Loucy (cell line): Measurements from ENCODE around the gene GPN1.

Source experiments
- H2AFZ ChIP-seq: fragments of 200-600 bp; sonication (generic); 2 replicates; pipeline ENCODE4 v1.6.0; 2016; ENCODE audit warnings: antibody characterized with exemption, mild to moderate bottlenecking, low read length, moderate library complexity
- H3F3A ChIP-seq: fragments of 200-600 bp; 2 replicates; pipeline ENCODE4 v1.6.0; 2016; ENCODE audit warnings: antibody characterized with exemption, low read depth, mild to moderate bottlenecking
- H3K27me3 ChIP-seq: fragments of 200-600 bp; sonication (generic); 2 replicates; pipeline ENCODE4 v1.6.1; 2014; ENCODE audit warnings: low read length, mild to moderate bottlenecking; ENCODE audit not compliant: insufficient read depth, poor library complexity, severe bottlenecking
- H3K36me3 ChIP-seq: fragments of 200-600 bp; sonication (generic); 2 replicates; pipeline ENCODE4 v1.6.1; 2016; ENCODE audit warnings: low read length; ENCODE audit not compliant: insufficient read depth
- H3K4me1 ChIP-seq: fragments of 200-600 bp; sonication (generic); 2 replicates; pipeline ENCODE4 v1.5.1; 2014; ENCODE audit warnings: low read length, mild to moderate bottlenecking; ENCODE audit not compliant: insufficient read depth, poor library complexity, severe bottlenecking
- H3K4me2 ChIP-seq: fragments of 200-600 bp; sonication (generic); 2 replicates; pipeline ENCODE4 v1.6.0; 2014; ENCODE audit warnings: antibody characterized with exemption, low read length, low read depth, mild to moderate bottlenecking; ENCODE audit not compliant: poor library complexity, severe bottlenecking
- H3K4me3 ChIP-seq: fragments of 200-600 bp; sonication (generic); 2 replicates; pipeline ENCODE4 v1.5.1; 2014; ENCODE audit warnings: low read length, mild to moderate bottlenecking, mixed read lengths; ENCODE audit not compliant: poor library complexity, severe bottlenecking
- H3K79me2 ChIP-seq: fragments of 200-600 bp; sonication (generic); 2 replicates; pipeline ENCODE4 v1.6.1; 2014; ENCODE audit warnings: low read length; ENCODE audit not compliant: insufficient read depth
- H3K9ac ChIP-seq: fragments of 200-600 bp; sonication (generic); 2 replicates; pipeline ENCODE4 v1.6.0; 2014; ENCODE audit warnings: mild to moderate bottlenecking, low read depth, low read length, moderate library complexity; ENCODE audit not compliant: poor library complexity, severe bottlenecking
- H3K9me2 ChIP-seq: fragments of 200-600 bp; sonication (generic); replicated peaks from 2 replicates; pipeline ENCODE4 v1.6.1; 2016; ENCODE audit warnings: low read depth, low read length, mixed read lengths
- H3K9me3 ChIP-seq: fragments of 200-600 bp; sonication (generic); 2 replicates; pipeline ENCODE4 v1.6.1; 2014; ENCODE audit warnings: mild to moderate bottlenecking, antibody characterized with exemption, low read length, low read depth; ENCODE audit not compliant: insufficient read depth
- H4K20me1 ChIP-seq: fragments of 200-600 bp; sonication (generic); 2 replicates; pipeline ENCODE4 v1.6.0; 2014; ENCODE audit warnings: antibody characterized with exemption, low read length, mild to moderate bottlenecking; ENCODE audit not compliant: insufficient read depth, poor library complexity, severe bottlenecking
- CTCF ChIP-seq: fragments of 200-600 bp; sonication (generic); conservative IDR thresholded peaks from 2 replicates; pipeline ENCODE4 v1.5.1; 2014; ENCODE audit warnings: mild to moderate bottlenecking, antibody characterized with exemption, low read length
- EZH2phosphoT487 ChIP-seq: fragments of 200-600 bp; IDR thresholded peaks from 2 replicates; pipeline ENCODE4 v1.6.1; 2018; ENCODE audit warnings: antibody characterized with exemption, mild to moderate bottlenecking, moderate library complexity, borderline replicate concordance

GPN1 gene

GRCh38 chr2:27667446-27667845 lies 38.6 kb downstream of the GPN1 start:
- Histone ChIP-seq H3K27me3 (no peaks in the 10 kb centered on the region), H2AFZ (no peak overlapping the region), H3K36me3 (peaks cover 14% of the 10 kb centered on the region; the same call in 1 of the 2 replicates), H4K20me1 (no peaks in the 10 kb centered on the region), H3K79me2 (peaks cover 30% of the 10 kb centered on the region), H3K4me1 (peaks cover 12% of the 10 kb centered on the region), H3F3A (no peaks in the 10 kb centered on the region), H3K4me3 (no peak overlapping the region), H3K9me2 (no peaks in the 10 kb centered on the region), H3K9ac (no peak overlapping the region), H3K9me3 (no peaks in the 10 kb centered on the region), H3K4me2 (peak overlapping the region; percentile 28)
- TF ChIP-seq CTCF, result no peak
- TF ChIP-seq EZH2phosphoT487, result no peak

- Histone ChIP-seq H2AFZ (no peak overlapping the region), H3K9me3 (no peaks in the 10 kb centered on the region), H3K36me3 (peaks cover 26% of the 10 kb centered on the region), H3K9me2 (no peaks in the 10 kb centered on the region), H3F3A (no peaks in the 10 kb centered on the region), H3K4me3 (no peak overlapping the region), H3K9ac (no peak overlapping the region), H3K4me2 (no peak overlapping the region), H3K27me3 (no peaks in the 10 kb centered on the region), H4K20me1 (no peaks in the 10 kb centered on the region), H3K4me1 (no peaks in the 10 kb centered on the region), H3K79me2 (no peaks in the 10 kb centered on the region)
- TF ChIP-seq CTCF (no peak), EZH2phosphoT487 (no peak)
These were observed 42.4 kb downstream of the GPN1 start for GRCh38 chr2:27671235-27671634.

- no peaks in the 10 kb centered on the region for H3K9me2 ChIP-seq
- no peaks in the 10 kb centered on the region for H3K27me3 ChIP-seq
- no peak overlapping the region for H2AFZ ChIP-seq
- H3K4me1 ChIP-seq, result no peaks in the 10 kb centered on the region
- H3K36me3 ChIP-seq, result peaks cover 37% of the 10 kb centered on the region
- TF ChIP-seq CTCF (no peak), EZH2phosphoT487 (no peak)
- H3K9me3 ChIP-seq, result no peaks in the 10 kb centered on the region
- H3K4me2 ChIP-seq, result no peak overlapping the region
- no peak overlapping the region for H3K4me3 ChIP-seq
- no peaks in the 10 kb centered on the region for H3K79me2 ChIP-seq
- H4K20me1 ChIP-seq, result no peaks in the 10 kb centered on the region
- H3K9ac ChIP-seq, result no peak overlapping the region
- H3F3A ChIP-seq, result no peaks in the 10 kb centered on the region
These were observed 44.1 kb downstream of the GPN1 start for GRCh38 chr2:27672723-27673486.
